C4-2B (cell line): Measurements from ENCODE around the gene CZIB.

ENCODE experiments used
- CTCF ChIP-seq: fragments of 450-650 bp; conservative IDR thresholded peaks from 2 replicates; pipeline ENCODE4 v1.5.1; 2017; ENCODE audit warnings: mild to moderate bottlenecking
- ZFX ChIP-seq: fragments of 450-650 bp; IDR thresholded peaks from 2 replicates; pipeline ENCODE4 v1.6.1; 2017

- peak; percentile 21; the same call in 1 of the 2 replicates for TF ChIP-seq CTCF
- no peak for TF ChIP-seq ZFX
Measured at GRCh38 chr1:53172426-53173128, 47.9 kb downstream of the CZIB start.
